GM12878 (cell line): ENCODE results near the gene ICE1. TPM values are rescaled to one million over a fixed set of nuclear protein-coding genes. Genes with fewer than 3 reads are reported as not detected.

ENCODE experiments used
- CBX3 ChIP-seq: fragments of 200-600 bp; sonication (generic); IDR thresholded peaks from 2 replicates; pipeline ENCODE4 v1.6.1; 2016; ENCODE audit warnings: low read depth, borderline replicate concordance
- CEBPZ ChIP-seq: fragments of 150-350 bp; IDR thresholded peaks from 2 replicates; pipeline ENCODE4 v1.6.1; 2016; ENCODE audit warnings: low read depth, low read length
- IRF4 ChIP-seq: IDR thresholded peaks from 2 replicates; pipeline ENCODE4 v1.6.1; 2011; ENCODE audit warnings: low read depth, low read length
- SKIL ChIP-seq: fragments of 450-650 bp; IDR thresholded peaks from 2 replicates; pipeline ENCODE4 v1.6.1; 2017; ENCODE audit warnings: mild to moderate bottlenecking, low read depth, inconsistent platforms; ENCODE audit not compliant: poor library complexity, severe bottlenecking
- SMAD5 ChIP-seq: IDR thresholded peaks from 2 replicates; pipeline ENCODE4 v1.6.1; 2016; ENCODE audit warnings: antibody characterized with exemption, low read depth
- SREBF1 ChIP-seq: IDR thresholded peaks from 2 replicates; pipeline ENCODE4 v1.6.1; 2012; ENCODE audit warnings: mild to moderate bottlenecking, low read length
- TCF3 ChIP-seq: IDR thresholded peaks from 2 replicates; pipeline ENCODE4 v1.6.1; 2012; ENCODE audit warnings: low read depth, mild to moderate bottlenecking, low read length, borderline replicate concordance; ENCODE audit not compliant: insufficient read depth
- polyA plus RNA-seq, 11 experiments: library from polyadenylated mRNA; depleted of rRNA in 4 of 11; unstranded in 6 of 11; stranded (reverse) in 5 of 11; fragments of >200 nt; fragmentation: Nextera tagmentation in 4 of 11; fragmentation: Illumina TruSeq in 1 of 11; extraction: Ambion mirVana in 4 of 11; extraction: Trizol in 1 of 11; gene quantifications; 1 replicate in 1 of 11; 2 replicates in 10 of 11; pipeline versions ENCODE4 v1.2.1 to v1.2.3, GENCODE V29; 2011 to 2016; ENCODE audit warnings: inconsistent platforms in 2 of 11, missing spikeins in 2 of 11, low read depth in 1 of 11
- total RNA-seq, 4 experiments: library from RNA; depleted of rRNA in 3 of 4; stranded (reverse); fragments of >200 nt in 3 of 4; fragmentation: Illumina TruSeq in 1 of 4; extraction: Trizol in 1 of 4; gene quantifications; 2 replicates each; pipeline versions ENCODE4 v1.2.1 to v1.2.3, GENCODE V29; 2013 to 2021
- TF ChIP-seq, protein P1 (sequence below): fragments of 450-650 bp; formaldehyde crosslinking; IDR thresholded peaks from 2 replicates; pipeline ENCODE4 v1.4.0; 2022; ENCODE audit warnings: mild to moderate bottlenecking, moderate library complexity

Gene ICE1
- total and polyA plus RNA-seq, 10 of the 15 experiments (the other 5 are each of a cell fraction or from before 2014, with no cell fraction given), result 3.8 to 31.4 (median 18.9) TPM

DNA sequence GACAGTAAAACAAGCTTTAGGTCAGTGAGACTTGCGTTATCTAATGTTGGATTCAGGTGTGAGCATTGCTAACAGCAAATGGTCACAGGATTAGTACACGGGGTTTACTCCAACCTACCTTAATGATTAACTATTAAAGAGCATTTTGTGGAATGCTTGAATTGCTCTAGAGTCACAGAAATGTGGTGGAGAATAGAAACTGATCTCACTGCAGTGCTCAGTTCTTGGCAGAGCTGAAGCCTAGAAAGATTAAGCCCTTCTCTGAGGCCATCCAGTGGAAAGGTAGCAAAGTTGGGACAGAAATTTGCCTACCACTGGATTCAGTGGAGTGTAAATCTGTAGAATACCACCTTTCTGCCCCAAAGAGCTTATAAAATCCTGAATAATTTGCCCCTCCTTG, 60.9 kb downstream of the ICE1 start (continued):
- TF ChIP-seq, protein P1, sequence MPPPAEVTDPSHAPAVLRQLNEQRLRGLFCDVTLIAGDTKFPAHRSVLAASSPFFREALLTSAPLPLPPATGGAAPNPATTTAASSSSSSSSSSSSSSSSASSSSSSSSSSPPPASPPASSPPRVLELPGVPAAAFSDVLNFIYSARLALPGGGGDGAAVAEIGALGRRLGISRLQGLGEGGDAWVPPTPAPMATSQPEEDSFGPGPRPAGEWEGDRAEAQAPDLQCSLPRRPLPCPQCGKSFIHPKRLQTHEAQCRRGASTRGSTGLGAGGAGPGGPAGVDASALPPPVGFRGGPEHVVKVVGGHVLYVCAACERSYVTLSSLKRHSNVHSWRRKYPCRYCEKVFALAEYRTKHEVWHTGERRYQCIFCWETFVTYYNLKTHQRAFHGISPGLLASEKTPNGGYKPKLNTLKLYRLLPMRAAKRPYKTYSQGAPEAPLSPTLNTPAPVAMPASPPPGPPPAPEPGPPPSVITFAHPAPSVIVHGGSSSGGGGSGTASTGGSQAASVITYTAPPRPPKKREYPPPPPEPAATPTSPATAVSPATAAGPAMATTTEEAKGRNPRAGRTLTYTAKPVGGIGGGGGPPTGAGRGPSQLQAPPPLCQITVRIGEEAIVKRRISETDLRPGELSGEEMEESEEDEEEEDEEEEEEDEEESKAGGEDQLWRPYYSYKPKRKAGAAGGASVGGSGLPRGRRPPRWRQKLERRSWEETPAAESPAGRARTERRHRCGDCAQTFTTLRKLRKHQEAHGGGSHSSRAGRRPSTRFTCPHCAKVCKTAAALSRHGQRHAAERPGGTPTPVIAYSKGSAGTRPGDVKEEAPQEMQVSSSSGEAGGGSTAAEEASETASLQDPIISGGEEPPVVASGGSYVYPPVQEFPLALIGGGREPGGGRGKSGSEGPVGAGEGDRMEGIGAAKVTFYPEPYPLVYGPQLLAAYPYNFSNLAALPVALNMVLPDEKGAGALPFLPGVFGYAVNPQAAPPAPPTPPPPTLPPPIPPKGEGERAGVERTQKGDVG, result no peak
- TF ChIP-seq SREBF1, result no peak
- TF ChIP-seq CEBPZ, result no peak
- no peak for TF ChIP-seq TCF3
- TF ChIP-seq IRF4, result no peak
- TF ChIP-seq SMAD5, result no peak
- no peak for TF ChIP-seq SKIL
- no peak for TF ChIP-seq CBX3
